ENCODE measurements around the gene MANEA. TPM values are rescaled to one million over a fixed set of nuclear protein-coding genes. Genes with fewer than 3 reads are reported as not detected.

The MANEA gene
- total and polyA plus RNA-seq, 12 donors, result 2.6 to 7.0 (median 5.7) TPM

GRCh38 chr6:95546148-95546547 is 31.2 kb upstream of the MANEA start:
- H3K36me3 ChIP-seq, result no peaks in the 10 kb centered on the region
- ATAC-seq (no peak), DNase-seq (no peak)
- no peaks in the 10 kb centered on the region for H3K27me3 ChIP-seq
- no peak for TF ChIP-seq CTCF (IDR thresholded peaks at IDR 0.05)
- intact Hi-C loops (cut with DNase I), result no loop called here
- WGBS, 2 donors, result 81 to 85% methylated on average over 1 of the region's 1 CpG
- no peak overlapping the region for H3K4me3 ChIP-seq
- H3K4me1 ChIP-seq, result peaks cover 0 to 25% (median 7%) of the 10 kb centered on the region in 9 donors
- H3K27ac ChIP-seq, result no peak overlapping the region
- H3K9me3 ChIP-seq, result peaks cover 0 to 2% (median 0%) of the 10 kb centered on the region in 11 donors

GRCh38 chr6:95547043-95547442 is 30.3 kb upstream of the MANEA start:
- Histone ChIP-seq H3K36me3 (no peaks in the 10 kb centered on the region), H3K27ac (no peak overlapping the region), H3K27me3 (no peaks in the 10 kb centered on the region), H3K4me3 (no peak overlapping the region), H3K9me3 (peaks cover 0 to 2% (median 0%) of the 10 kb centered on the region in 11 donors), H3K4me1 (peaks cover 0 to 25% (median 7%) of the 10 kb centered on the region in 9 donors)
- 67 to 68% methylated on average over 1 of the region's 1 CpG for WGBS, 2 donors
- intact Hi-C loops (cut with DNase I), result no loop called here
- no peak for DNase-seq
- no peak for ATAC-seq
- TF ChIP-seq CTCF (IDR thresholded peaks at IDR 0.05), result no peak

- intact Hi-C loops (cut with DNase I), result no loop called here
- Histone ChIP-seq H3K9me3 (peaks cover 0 to 2% (median 0%) of the 10 kb centered on the region in 11 donors), H3K36me3 (no peaks in the 10 kb centered on the region), H3K27ac (no peak overlapping the region), H3K27me3 (no peaks in the 10 kb centered on the region), H3K4me1 (peaks cover 0 to 25% (median 7%) of the 10 kb centered on the region in 9 donors), H3K4me3 (no peak overlapping the region)
- no peak for TF ChIP-seq CTCF (IDR thresholded peaks at IDR 0.05)
- ATAC-seq, result peak in 1 of 8 donors; percentile 8
- WGBS, 2 donors, result 77 to 81% methylated on average over 3 of the region's 3 CpGs
- no peak for DNase-seq
Measured at GRCh38 chr6:95548188-95548786, 29.0 kb upstream of the MANEA start.

- Histone ChIP-seq H3K27ac (no peak overlapping the region), H3K4me3 (no peak overlapping the region), H3K27me3 (no peaks in the 10 kb centered on the region), H3K9me3 (peaks cover 0 to 6% (median 0%) of the 10 kb centered on the region in 11 donors), H3K4me1 (no peaks in the 10 kb centered on the region), H3K36me3 (peaks cover 0 to 4% (median 0%) of the 10 kb centered on the region in 9 donors)
- peak in 3 of 8 donors; percentile 29 to 87 (median 76) for ATAC-seq
- TF ChIP-seq CTCF (IDR thresholded peaks at IDR 0.05), result no peak
- DNase-seq, result no peak
- intact Hi-C loops (cut with DNase I), result no loop called here
- 64 to 82% methylated on average over 5 of the region's 5 CpGs for WGBS, 2 donors
Measured at GRCh38 chr6:95551678-95552324, 25.5 kb upstream of the MANEA start.
